Nephron (organoid): ENCODE results near the gene BLVRA.

Experiments used
- H3K27ac Mint-ChIP-seq, 3 experiments: 2 replicates each; pipeline ENCODE4 v1.8.0; 2020; ENCODE audit warnings: mixed read lengths in 3 of 3, mild to moderate bottlenecking in 2 of 3, moderate library complexity in 1 of 3
- H3K27me3 Mint-ChIP-seq: 2 replicates; pipeline ENCODE4 v1.8.0; 2021; ENCODE audit warnings: low read depth, mild to moderate bottlenecking, moderate library complexity, mixed read lengths
- H3K36me3 Mint-ChIP-seq: 2 replicates; pipeline ENCODE4 v1.8.0; 2020; ENCODE audit warnings: low read depth, mixed read lengths
- H3K4me1 Mint-ChIP-seq: 2 replicates; pipeline ENCODE4 v1.8.0; 2020; ENCODE audit warnings: mixed read lengths
- H3K4me3 Mint-ChIP-seq, 3 experiments: 2 replicates each; pipeline ENCODE4 v1.8.0; 2020; ENCODE audit warnings: mild to moderate bottlenecking in 3 of 3, mixed read lengths in 3 of 3, moderate library complexity in 2 of 3
- H3K9me3 Mint-ChIP-seq: 2 replicates; pipeline ENCODE4 v1.8.0; 2020; ENCODE audit warnings: mixed read lengths
- TF ChIP-seq, protein P1 (sequence below), 3 experiments: fragments of 200-600 bp; sonication (generic); IDR thresholded peaks; one replicate each; pipeline ENCODE4 v1.5.0; 2021; ENCODE audit warnings: antibody characterized with exemption in 3 of 3; ENCODE audit not compliant: unreplicated experiment in 3 of 3

The BLVRA gene

DNA sequence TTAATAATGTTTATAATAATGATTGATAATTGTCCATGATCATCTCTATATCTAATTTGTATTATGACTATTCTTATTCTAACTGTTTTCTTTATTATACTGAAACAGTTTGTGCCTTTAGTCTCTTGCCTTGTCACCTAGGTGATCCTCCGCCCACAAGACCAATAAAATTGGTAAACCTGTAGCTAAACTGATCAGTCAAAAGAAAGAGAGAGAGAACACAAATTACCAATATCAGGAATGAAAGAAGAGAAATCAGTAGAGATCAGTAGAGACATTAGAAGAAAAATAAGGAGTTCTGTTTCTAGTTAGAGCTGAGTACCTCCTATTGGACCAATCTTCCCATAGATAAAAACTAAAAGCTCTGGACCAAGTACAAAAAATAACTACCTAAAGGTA, 23.1 kb upstream of the BLVRA start:
- no peaks in the 10 kb centered on the region for H3K27me3 Mint-ChIP-seq
- H3K27ac Mint-ChIP-seq, result no peak overlapping the region
- H3K4me3 Mint-ChIP-seq, result no peak overlapping the region
- H3K9me3 Mint-ChIP-seq, result no peaks in the 10 kb centered on the region
- peaks cover 7% of the 10 kb centered on the region for H3K4me1 Mint-ChIP-seq
- no peaks in the 10 kb centered on the region for H3K36me3 Mint-ChIP-seq
- TF ChIP-seq, protein P1, sequence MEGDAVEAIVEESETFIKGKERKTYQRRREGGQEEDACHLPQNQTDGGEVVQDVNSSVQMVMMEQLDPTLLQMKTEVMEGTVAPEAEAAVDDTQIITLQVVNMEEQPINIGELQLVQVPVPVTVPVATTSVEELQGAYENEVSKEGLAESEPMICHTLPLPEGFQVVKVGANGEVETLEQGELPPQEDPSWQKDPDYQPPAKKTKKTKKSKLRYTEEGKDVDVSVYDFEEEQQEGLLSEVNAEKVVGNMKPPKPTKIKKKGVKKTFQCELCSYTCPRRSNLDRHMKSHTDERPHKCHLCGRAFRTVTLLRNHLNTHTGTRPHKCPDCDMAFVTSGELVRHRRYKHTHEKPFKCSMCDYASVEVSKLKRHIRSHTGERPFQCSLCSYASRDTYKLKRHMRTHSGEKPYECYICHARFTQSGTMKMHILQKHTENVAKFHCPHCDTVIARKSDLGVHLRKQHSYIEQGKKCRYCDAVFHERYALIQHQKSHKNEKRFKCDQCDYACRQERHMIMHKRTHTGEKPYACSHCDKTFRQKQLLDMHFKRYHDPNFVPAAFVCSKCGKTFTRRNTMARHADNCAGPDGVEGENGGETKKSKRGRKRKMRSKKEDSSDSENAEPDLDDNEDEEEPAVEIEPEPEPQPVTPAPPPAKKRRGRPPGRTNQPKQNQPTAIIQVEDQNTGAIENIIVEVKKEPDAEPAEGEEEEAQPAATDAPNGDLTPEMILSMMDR (IDR thresholded peaks at IDR 0.05; ENCODE audit: unreplicated experiment in 3 of 3), result no peak

DNA sequence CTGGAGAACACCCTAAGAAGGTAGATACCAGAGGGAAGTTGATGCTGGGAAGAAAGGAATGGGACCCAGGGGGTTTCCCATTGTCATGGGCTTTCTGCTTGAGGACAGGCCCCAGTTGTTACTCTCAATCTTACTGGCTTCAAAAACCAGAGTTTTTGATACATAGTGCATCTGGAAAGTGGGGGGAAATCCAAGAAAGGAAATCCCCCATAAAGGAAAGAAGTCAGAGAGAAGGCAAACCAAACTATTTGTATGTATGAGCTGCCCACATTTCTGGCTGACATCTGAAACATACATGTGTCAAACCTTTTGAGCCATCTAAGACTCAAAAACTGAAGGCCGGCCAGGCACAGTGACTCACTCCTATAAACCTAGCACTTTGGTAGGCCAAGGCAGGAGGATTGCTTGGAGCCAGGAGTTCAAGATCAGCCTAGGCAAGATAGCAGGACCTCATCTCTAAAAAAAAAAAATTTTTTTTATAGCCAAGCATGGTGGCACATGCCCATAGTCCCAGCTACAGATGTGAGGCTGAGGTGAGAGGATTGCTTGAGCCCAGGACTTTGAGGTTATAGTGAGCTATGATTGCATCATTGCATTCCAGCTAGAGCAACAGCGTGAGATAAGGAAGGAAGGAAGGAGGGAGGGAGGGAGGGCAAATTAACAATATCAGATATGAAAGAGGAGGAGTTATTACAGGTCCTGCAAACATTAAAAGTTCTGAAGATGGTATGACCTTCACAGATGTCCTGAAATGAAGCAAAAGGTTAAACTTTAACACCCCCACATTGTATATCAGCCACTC, 22.5 kb upstream of the BLVRA start:
- Mint-ChIP-seq H3K27me3 (no peaks in the 10 kb centered on the region), H3K4me1 (peaks cover 7% of the 10 kb centered on the region)
- TF ChIP-seq, protein P1 (IDR thresholded peaks at IDR 0.05; ENCODE audit: unreplicated experiment in 3 of 3), result no peak

DNA sequence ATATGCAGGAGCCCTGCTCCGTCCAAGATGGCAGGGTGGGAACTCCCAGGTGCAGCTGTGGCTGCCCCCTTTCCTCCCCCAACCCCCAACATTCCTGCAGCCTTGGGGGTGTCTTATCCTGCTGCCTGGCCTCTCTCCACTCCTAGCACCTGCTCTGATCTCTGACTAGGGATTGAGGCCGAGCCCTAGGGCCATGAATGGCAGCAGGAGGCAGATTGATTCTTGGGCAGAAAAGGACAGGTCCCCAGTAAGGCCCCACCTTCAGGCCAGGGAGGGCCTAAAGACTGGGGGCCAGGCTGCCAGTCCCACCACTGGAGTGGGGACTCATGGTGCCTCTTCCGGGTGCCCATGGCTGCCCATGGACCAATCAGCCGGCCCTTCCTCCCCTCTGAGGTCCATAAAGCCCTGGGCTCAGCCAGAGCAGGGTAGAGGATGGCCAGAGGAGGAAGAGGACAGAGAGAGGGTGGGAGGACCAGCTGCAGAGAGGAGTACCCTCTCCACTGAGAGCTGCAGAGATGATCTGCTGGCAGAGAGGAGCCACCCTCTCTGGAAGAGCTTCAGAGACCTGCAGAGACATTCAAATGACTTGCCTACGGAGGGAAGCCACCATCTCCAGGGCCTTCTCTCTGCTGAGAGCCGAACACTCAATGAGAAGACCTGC, 20.9 kb upstream of the BLVRA start:
- Mint-ChIP-seq H3K36me3 (no peaks in the 10 kb centered on the region), H3K27ac (no peak overlapping the region), H3K4me1 (peaks cover 7% of the 10 kb centered on the region), H3K4me3 (no peak overlapping the region), H3K27me3 (no peaks in the 10 kb centered on the region), H3K9me3 (no peaks in the 10 kb centered on the region)
- TF ChIP-seq, protein P1 (IDR thresholded peaks at IDR 0.05; ENCODE audit: unreplicated experiment in 3 of 3), result no peak

More for the DNA sequence above, 22.5 kb upstream of the BLVRA start:
- Mint-ChIP-seq H3K4me3 (no peak overlapping the region), H3K27ac (no peak overlapping the region), H3K9me3 (no peaks in the 10 kb centered on the region), H3K36me3 (no peaks in the 10 kb centered on the region)

DNA sequence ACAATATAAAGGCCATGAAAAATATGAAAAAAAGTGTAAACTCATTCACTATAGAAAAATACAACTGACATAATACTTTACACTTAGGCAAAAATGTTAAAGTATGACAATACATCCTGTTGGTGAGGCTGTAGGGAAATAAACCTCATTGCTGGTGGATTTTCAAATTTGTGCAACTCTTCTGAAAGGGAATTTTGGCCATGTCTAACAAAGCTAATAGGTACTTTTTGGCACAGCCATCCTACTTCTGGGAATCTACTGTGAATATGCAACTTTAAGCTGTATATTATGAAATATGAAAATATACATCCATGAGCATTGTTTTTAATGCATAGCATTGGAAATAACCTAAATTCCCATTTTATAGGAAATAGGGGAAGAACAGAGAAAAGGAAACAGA, 15.8 kb upstream of the BLVRA start:
- Mint-ChIP-seq H3K9me3 (no peaks in the 10 kb centered on the region), H3K4me3 (no peak overlapping the region), H3K27me3 (no peaks in the 10 kb centered on the region), H3K27ac (no peak overlapping the region), H3K4me1 (no peaks in the 10 kb centered on the region), H3K36me3 (no peaks in the 10 kb centered on the region)
- TF ChIP-seq, protein P1 (IDR thresholded peaks at IDR 0.05; ENCODE audit: unreplicated experiment in 3 of 3), result no peak

DNA sequence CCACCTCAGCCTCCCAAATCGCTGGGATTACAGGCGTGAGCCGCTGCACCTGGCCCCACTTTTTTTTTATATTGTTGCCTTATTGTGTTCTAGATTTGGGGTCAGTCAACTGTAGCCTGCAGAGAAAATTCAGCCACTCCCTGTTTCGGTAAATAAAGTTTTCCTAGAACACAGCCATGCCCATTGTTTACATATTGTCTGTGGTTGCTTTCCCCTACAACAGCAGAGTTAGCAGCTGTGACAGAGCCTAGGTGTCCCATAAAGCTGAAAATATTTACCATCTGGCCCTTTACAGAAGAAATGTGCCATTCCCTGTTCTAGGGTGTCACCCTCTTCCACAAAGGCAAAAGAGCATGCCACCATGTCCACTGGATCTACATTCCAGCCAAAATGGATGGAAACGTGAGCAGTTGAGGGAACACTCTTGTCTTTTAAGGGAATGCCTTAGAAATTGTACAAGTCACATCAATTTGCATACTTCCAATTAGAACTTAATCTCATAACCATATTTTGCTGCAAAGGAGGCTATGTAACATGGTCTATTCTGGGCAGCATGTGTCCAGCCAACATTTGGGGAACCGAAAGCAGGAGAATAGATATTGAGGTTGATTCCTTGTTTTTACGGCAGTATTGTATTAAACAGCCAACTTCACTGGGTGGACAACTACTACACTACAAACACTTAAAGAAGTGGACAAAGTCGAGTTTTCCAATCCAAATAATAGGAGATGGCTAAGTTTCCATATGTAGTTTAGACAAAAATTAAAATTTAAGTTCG, 11.0 kb upstream of the BLVRA start:
- Mint-ChIP-seq H3K4me3 (no peak overlapping the region), H3K27ac (no peak overlapping the region), H3K9me3 (no peaks in the 10 kb centered on the region), H3K36me3 (no peaks in the 10 kb centered on the region), H3K4me1 (peaks cover 13% of the 10 kb centered on the region), H3K27me3 (no peaks in the 10 kb centered on the region)
- TF ChIP-seq, protein P1 (IDR thresholded peaks at IDR 0.05; ENCODE audit: unreplicated experiment in 3 of 3), result no peak
